Central memory CD8-positive, alpha-beta T cell (primary cell): ENCODE data around the gene NUDT11.

Experiments
- ATAC-seq: fragments of 150-1000 bp; cut with Tn5 transposase; replicated peaks from 2 replicates; pipeline ENCODE4 v1.10.0; 2022; ENCODE audit warnings: mild to moderate bottlenecking, moderate FRiP score, moderate number of reproducible peaks; ENCODE audit not compliant: poor library complexity, severe bottlenecking; ENCODE audit errors: extremely low read depth
- DNase-seq, 2 donors: peaks; one replicate each; pipeline ENCODE4 v3.0.0; 2021; ENCODE audit warnings: low spot score in 2 of 2
- H3K27ac Mint-ChIP-seq: one replicate; pipeline ENCODE4 v1.8.0; 2022; ENCODE audit warnings: low read depth, mild to moderate bottlenecking, moderate library complexity, mixed read lengths
- H3K27me3 Mint-ChIP-seq: one replicate; pipeline ENCODE4 v1.8.0; 2022; ENCODE audit warnings: mixed read lengths
- H3K36me3 Mint-ChIP-seq: one replicate; pipeline ENCODE4 v1.8.0; 2022; ENCODE audit warnings: mild to moderate bottlenecking, moderate library complexity, mixed read lengths; ENCODE audit not compliant: insufficient read depth
- H3K4me1 Mint-ChIP-seq: one replicate; pipeline ENCODE4 v1.8.0; 2022; ENCODE audit warnings: mixed read lengths
- H3K4me3 Mint-ChIP-seq: one replicate; pipeline ENCODE4 v1.8.0; 2022; ENCODE audit warnings: mild to moderate bottlenecking, moderate library complexity, mixed read lengths
- H3K9me3 Mint-ChIP-seq: one replicate; pipeline ENCODE4 v1.8.0; 2022; ENCODE audit warnings: mixed read lengths

NUDT11 gene

DNA sequence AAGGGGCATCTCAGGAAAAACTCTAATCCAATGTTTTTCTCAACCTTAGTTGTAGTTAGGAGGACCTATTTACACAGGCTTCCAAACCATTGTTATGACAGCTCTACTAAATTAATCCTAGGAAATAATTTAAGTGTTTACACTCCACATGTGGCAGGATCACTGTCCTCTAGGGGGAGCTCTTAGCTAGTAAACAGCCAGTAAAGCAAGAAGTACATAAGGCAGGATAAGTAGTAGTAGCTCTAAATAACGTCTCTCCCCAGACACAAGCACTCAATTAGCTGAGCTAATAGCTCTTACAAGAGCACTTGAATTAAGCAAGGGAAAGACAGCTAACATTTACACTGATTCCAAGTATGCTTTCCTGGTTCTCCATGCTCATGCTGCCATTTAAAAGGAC lies 37.3 kb downstream of the NUDT11 start:
- no peak for DNase-seq
- Mint-ChIP-seq H3K27ac (no peak overlapping the region), H3K4me1 (no peaks in the 10 kb centered on the region), H3K4me3 (no peak overlapping the region), H3K27me3 (no peaks in the 10 kb centered on the region), H3K9me3 (no peaks in the 10 kb centered on the region), H3K36me3 (no peaks in the 10 kb centered on the region)
- no peak for ATAC-seq

DNA sequence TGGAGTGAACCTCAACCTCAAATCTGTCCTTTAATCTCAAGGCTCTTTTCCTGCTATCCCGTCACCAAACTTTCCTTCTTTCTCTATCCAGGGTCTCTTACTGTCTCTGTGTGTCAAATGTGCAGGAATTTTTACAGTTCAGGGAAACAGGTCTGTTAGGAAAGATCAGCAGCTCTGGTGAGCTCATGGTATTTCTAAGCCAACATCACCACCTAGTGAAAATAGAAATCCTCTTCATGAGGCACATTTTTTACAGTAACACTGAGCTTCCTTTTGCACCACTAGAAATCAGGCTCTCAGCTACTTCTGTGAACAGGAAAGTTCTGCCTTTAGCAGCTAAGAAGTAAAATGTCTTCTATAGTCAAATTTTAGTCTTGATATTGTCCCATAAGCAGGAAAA lies 39.6 kb downstream of the NUDT11 start:
- no peak overlapping the region for H3K27ac Mint-ChIP-seq
- H3K36me3 Mint-ChIP-seq, result no peaks in the 10 kb centered on the region
- H3K9me3 Mint-ChIP-seq, result no peaks in the 10 kb centered on the region
- no peak for DNase-seq
- no peak for ATAC-seq
- H3K27me3 Mint-ChIP-seq, result no peaks in the 10 kb centered on the region
- H3K4me1 Mint-ChIP-seq, result no peaks in the 10 kb centered on the region
- H3K4me3 Mint-ChIP-seq, result no peak overlapping the region

DNA sequence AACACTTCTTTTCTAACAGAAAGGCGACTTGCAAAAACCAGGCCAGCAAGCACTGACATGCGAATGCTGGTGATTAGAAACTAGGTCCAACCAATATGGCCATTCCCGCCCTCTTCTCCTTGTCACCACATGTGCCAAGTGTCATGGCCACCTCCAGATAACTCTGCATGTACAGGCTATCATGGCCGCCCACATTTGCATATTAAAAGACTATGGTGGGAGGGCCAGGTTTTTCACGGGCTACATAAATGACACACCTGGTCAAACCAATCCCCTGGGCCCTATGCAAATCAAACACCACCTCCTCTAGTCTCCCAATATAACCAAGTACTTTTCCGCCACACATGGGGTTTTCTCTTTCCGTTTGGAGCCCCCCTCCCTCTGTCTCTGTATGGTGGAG lies 40.1 kb downstream of the NUDT11 start:
- Mint-ChIP-seq H3K27ac (no peak overlapping the region), H3K4me3 (no peak overlapping the region), H3K9me3 (no peaks in the 10 kb centered on the region), H3K36me3 (no peaks in the 10 kb centered on the region), H3K27me3 (no peaks in the 10 kb centered on the region), H3K4me1 (no peaks in the 10 kb centered on the region)
- ATAC-seq (no peak), DNase-seq (no peak)

DNA sequence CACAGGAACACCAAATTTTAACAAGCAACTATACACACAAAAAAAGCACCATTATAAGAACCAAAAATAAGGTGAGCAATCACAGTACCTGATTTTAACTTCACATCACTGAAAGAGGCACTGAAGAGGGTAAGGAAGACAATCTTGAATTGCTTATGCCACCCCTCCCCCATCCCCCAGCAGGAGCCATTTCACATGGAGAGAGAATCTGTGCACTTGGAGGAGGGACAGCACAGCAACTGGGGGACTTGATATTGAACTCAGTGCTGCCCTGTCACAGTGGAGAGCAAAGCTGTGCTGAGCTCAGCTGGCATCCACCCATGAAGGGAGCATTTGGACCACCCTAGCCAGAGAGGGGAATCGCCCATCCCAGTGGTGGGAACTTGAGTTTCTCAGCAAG lies 56.0 kb downstream of the NUDT11 start:
- Mint-ChIP-seq H3K4me3 (no peak overlapping the region), H3K4me1 (no peaks in the 10 kb centered on the region), H3K9me3 (no peaks in the 10 kb centered on the region), H3K27ac (no peak overlapping the region), H3K36me3 (no peaks in the 10 kb centered on the region), H3K27me3 (no peaks in the 10 kb centered on the region)
- ATAC-seq, result no peak
- no peak for DNase-seq
